Measurements from ENCODE around the gene PALM3. TPM values are rescaled to one million over a fixed set of nuclear protein-coding genes. Genes with fewer than 3 reads are reported as not detected.

Gene PALM3
- total and polyA plus RNA-seq, 2 experiments from 2014 or later: 16.6 to 45.8 TPM

GRCh38 chr19:14093117-14093823 lies 31.4 kb upstream of the PALM3 start:
- Mint-ChIP-seq H3K9me3 (peaks cover 15% of the 10 kb centered on the region), H3K27ac (no peak overlapping the region), H3K36me3 (ENCODE audit: low read depth) (peaks cover 30% of the 10 kb centered on the region), H3K4me1 (peaks cover 12% of the 10 kb centered on the region), H3K27me3 (ENCODE audit: insufficient read depth, low read depth, poor library complexity) (peaks cover 23% of the 10 kb centered on the region), H3K4me3 (peak overlapping the region; percentile 45; the same call in 1 of the 3 replicates)
- Histone ChIP-seq H3K4me1 (ENCODE audit: insufficient read depth) (peaks cover 8% of the 10 kb centered on the region), H2AFZ (no peak overlapping the region), H3K36me3 (ENCODE audit: insufficient read depth) (peaks cover 5% of the 10 kb centered on the region; the same call in 1 of the 2 replicates), H3K9me2 (ENCODE audit: insufficient read depth) (no peaks in the 10 kb centered on the region), H3K27ac (ENCODE audit: low read depth) (no peak overlapping the region), H3K4me3 (no peak overlapping the region), H3K27me3 (ENCODE audit: insufficient read depth) (peaks cover 12% of the 10 kb centered on the region), H3K79me2 (replicated peaks; ENCODE audit: insufficient read depth) (no peaks in the 10 kb centered on the region), H4K20me1 (replicated peaks; ENCODE audit: insufficient read depth) (peaks cover 6% of the 10 kb centered on the region; the same call in 1 of the 2 replicates), H3K4me2 (no peak overlapping the region), H3F3A (replicated peaks; ENCODE audit: low read depth) (peaks cover 32% of the 10 kb centered on the region)
- no peak for ATAC-seq
- no peak for DNase-seq (ENCODE audit: low spot score)
- TF ChIP-seq ZNF114 (CRISPR knock-in tag; IDR thresholded peaks at IDR 0.05) (no peak), EZH2 (IDR thresholded peaks at IDR 0.05; ENCODE audit: low read depth, unreplicated experiment) (no peak), JUNB (IDR thresholded peaks at IDR 0.05; ENCODE audit: unreplicated experiment) (no peak), ZNF462 (CRISPR knock-in tag; IDR thresholded peaks at IDR 0.05) (no peak), EZH2phosphoT487 (IDR thresholded peaks at IDR 0.05; ENCODE audit: unreplicated experiment) (no peak), REST (IDR thresholded peaks at IDR 0.05; ENCODE audit: unreplicated experiment) (no peak), ZNF331 (CRISPR knock-in tag; IDR thresholded peaks at IDR 0.05; ENCODE audit: low read depth) (no peak), NANOG (IDR thresholded peaks at IDR 0.05; ENCODE audit: borderline replicate concordance) (no peak), STAT1 (IDR thresholded peaks at IDR 0.05; ENCODE audit: unreplicated experiment) (no peak), POLR2AphosphoS5 (IDR thresholded peaks at IDR 0.05; ENCODE audit: low read depth) (no peak), CREB1 (CRISPR knock-in tag; IDR thresholded peaks at IDR 0.05; ENCODE audit: low read depth) (no peak), CTCF (conservative IDR thresholded peaks at IDR 0.05; ENCODE audit: low read depth in 2 of 2) (no peak), ETS1 (IDR thresholded peaks at IDR 0.05) (no peak)

Data from GM23338 (cell line).